HG03354 (cell line): Measurements from ENCODE around the gene TBL2.
"Not testable (repeated sequence)": the region's sequence is repeated elsewhere in the genome, so short reads cannot be mapped to it uniquely, and the experiment has no call there.

Source experiments
- ATAC-seq: cut with Tn5 transposase; IDR thresholded peaks from one replicate; pipeline ENCODE4 v1.9.1; 2021; ENCODE audit warnings: mild to moderate bottlenecking; ENCODE audit not compliant: unreplicated experiment, poor library complexity, severe bottlenecking

TBL2 gene

DNA sequence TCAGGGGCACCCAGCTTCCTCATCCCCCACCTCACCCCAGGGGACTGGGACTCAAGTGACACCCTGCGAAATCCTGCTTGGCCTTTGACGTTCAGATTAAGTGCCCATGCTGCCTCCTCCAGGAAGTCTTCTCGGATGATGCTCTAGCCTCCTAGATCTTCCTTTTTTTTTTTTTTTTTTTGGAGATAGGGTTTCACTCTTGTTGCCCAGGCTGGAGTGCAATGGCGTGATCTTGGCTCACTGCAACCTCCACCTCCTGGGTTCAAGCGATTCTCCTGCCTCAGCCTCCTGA lies 29.3 kb upstream of the TBL2 start:
- ATAC-seq, result not testable (repeated sequence)

DNA sequence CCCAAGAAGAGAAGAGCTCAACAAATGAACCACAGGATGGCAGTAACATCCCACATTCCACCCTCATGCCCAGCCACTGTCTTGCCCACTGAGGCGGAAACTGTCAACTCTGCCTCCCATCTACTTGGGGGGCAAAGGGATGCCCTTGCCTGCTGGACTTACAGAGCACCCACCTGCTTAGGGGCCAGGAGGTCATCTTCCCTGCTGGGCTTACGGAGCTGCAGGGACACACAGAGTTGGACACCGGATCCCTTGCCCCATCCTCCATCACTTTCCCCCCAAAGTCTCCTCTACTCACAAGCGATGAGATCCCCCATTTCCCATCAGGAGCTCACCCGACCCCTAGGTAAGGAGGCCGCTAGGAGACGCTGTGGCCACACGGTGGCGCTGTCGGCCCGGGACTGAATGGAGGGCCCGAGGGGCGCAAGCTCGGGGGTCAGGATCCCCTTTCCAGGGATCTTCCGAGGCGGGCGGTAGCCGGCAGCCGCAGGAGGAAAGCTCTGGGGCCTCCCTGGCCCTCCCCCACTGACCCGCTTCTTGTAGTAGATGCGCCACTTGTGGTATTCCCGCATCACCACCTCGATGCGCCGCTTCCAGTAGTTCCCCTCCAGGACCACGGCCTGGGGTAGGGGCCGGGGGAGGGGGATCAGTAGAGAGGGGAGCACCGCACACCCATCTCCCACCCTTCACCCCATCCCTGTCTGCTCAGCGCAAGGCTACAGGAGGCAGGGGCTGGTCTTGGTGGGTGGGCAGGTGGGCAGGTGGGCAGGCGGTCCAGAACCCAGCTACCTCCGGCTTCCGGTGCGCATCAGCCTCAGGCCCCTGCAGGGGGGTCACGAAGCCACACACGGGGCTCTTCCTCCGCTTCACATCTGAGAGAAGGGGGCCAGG lies 28.7 kb upstream of the TBL2 start:
- ATAC-seq, result no peak

DNA sequence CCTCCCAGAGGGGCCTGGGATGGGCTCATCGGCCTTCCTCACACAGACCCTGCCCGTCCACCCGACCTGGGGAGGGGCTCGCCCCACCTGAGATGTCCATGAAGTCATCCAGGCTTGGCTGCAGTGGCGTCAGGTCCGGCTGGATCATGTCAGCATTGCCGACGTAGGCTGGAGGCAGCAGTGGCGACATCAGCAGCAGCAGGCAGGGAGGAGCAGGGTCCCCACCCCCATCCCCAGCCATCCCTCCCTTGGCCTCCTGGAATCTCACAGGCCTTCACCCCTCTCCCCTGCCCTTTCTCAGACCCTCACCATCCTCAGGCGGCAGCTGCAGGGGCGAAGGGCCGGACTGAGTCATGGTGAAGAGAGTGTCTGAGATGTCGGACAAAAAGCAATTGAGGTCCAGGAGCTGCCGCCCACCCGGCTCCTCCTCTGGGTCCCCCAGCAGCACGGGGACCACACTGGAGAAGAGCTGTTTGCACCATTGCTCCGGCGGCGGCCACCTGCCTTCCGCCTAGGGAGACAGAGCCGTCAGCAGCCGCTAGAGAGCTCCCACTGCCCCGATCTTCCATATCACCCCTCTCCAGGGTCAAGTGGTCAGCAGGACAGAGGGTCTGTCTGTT lies 27.3 kb upstream of the TBL2 start:
- ATAC-seq, result no peak

DNA sequence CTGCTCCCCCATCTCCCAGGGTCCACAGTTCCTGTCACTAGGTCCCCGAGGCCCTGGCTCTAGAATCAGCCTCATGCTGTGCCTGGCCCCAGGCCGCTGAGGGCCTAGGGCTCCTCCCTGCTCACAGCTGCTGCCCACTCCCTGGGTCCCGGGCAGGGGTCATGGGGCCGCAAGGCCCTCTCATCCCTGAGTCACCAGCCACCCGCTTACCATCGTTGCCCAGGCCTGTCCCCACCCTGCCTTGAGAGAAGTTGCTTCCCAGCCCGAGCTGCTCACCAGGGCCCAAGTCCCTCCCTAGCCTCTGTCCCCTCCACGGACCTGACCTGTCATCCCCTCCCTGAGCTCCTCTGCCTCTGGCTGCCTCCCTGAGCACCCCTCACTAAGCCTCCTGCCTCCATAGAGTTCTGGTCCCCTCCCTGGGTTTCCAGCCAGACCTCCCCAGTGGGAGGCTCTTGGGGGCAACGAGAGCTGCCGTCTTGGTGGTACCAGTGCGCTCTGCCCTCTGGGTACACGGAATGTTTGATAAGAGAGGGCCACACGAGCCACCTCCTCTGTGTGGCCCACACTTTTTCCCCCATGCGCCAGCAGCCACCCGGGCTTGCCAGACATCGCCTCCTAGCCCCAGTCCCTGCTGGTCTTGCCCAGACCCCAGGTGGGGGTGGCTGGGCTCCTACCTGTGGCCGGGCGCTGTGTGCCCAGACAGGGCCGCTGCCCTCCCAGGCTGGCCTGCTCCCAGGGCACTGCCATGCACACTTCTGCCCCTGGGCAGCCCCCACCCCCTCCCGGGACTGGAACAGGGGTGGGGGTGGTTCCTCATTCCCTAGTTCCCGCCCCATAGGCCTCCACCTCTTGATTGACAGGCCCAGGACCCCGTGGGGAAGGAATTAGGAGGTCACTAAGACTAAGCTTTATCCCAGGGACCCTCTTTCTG lies 24.6 kb upstream of the TBL2 start:
- no peak for ATAC-seq

DNA sequence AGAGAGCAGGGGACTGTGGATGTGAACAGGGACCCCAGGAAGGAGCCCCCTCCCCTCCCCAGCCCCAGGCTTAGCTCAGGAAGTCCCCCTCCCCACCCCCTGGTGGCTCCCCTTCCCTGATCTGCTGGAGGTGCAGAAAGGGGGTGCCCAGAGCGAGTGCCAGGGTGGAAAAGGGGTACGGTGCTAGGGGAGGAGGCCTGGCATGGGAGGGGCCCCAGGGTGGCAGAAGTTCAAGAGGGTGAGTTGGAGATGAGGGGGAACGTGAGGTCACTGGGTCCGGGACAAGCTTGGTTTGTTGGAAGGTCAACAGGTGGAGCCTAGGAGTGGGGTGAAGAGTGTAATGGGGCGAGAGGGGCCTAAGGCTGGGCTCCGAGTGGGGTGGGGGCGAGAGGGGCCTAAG lies 21.5 kb upstream of the TBL2 start:
- ATAC-seq, result no peak

DNA sequence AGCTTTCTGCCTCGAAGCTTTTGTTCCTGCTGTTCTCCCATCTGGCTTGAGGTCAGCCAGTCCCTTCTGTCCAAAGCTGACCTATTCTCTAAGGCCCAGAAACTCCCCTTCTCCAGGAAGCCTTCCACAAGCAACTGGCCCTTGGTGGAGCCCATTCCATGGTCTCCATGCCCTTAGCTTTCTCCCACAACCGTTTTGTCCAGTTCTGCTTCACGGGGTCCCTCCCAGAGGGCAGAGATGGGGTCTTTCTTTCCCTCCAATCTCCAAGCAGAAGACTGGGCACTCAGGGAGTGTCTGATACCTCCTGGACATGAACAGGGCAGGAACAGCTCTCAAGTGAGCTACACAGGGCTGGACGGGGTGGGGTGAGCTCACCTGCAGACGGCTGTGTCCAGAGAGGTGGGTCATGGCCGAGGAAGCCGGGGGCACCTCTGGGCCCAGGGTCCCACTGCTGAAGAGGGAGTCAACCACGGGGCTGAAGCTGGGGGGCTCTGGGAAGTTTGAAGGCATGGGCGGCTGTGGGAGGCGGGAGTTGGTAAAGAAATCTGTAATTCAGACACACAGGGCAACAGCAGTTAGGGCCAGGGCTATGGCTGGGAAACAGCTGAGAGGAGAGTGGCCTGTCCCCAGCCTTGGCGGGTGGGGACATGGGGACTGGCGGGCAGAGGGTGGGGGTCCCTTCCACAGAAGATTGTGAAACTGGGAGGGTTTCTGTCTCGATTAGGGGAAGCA lies 20.9 kb upstream of the TBL2 start:
- ATAC-seq, result no peak

DNA sequence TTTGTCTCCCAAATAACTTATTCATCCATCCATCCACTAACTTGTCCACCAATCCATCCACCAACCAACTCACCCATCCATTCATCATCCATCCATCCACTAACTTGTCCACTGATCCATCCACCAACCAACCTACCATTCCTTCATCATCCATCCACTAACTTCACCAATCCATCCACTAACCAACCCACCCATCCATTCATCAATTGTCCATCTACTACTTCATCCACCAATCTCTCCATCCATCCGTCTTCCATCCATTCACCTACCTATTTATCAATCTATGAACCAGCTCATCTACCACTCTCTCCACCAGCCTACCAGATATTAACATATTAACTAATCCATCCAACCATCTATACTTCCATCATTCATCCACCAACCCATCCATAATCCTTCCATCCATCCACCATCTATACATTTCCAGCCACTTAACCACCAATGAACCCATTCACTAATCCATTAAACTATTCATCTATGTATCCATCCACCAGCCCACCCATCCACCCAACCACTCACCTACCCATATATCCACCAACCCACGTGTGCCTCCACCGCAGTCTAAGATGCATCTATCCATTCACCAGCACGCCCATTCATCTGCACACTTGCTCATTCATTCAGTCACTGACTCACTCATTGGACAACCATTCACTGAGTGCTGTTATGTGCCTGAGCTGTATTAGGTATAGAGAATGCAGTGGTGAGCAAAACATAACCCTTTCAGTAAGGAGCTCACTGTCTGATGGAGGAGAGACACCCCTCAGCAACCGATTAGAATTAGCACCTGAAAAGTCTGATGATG lies 19.8 kb upstream of the TBL2 start:
- ATAC-seq, result no peak

DNA sequence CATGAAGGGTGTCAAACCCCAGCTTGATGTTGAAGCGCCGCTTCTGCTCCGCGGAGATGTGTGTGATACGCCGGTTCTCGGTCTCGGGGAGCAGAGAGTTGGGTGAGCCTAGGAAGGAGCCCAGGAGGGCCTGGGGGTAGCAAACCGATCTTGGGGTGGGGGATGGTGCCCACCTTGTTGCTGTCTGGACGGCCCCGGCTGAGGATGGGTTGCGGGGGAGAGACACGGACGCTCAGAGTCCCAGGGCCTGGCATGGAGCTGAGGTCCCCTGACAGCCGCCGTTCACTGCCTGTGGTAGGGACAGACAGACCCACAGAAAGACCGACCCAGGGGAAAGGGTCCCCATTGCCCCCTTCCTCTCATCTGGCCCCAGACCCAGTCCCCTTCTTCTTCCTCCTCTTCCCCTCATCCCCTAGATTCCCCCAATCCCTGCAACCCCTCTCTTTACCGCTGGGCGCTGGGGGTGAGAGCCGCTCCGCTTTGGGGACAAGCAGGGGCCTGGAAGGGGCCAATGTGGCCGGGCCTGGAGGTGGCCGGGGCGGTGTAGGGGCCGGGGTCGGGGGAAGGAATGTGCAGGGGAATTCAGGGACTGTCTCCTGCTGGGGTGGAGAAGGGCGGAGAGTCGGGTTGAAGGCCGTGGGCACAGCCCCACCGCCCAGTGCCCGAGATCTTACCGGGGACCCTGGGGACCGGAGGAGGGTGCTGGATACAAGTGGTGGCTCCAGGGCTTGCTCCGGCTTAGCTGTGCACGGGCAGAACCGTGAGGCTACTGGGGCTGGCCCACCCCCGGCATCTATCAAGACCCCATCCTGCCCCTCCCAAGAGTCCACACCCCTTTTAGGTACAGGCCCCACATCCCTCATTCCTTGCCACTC lies 18.0 kb upstream of the TBL2 start:
- ATAC-seq, result no peak

DNA sequence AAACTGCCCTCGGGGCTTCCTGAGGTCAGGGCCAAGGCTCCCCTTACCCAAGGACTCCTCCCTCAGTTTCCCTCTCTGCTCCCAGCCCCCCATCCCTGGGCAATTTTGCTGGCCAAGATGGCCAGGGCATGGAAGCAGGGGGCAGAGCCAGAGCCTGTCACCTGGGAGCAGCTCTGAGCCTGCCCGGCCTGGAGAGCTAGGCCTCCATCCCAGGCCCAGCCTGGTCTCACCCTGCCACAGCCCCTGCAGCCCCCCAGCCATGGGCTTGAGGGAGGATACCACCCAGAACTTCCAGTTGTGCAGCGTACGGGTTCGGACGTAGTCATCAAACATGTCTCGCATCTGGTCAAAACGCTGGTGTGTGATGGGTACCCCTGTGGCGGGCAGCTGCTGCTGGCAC lies 17.0 kb upstream of the TBL2 start:
- ATAC-seq, result no peak

DNA sequence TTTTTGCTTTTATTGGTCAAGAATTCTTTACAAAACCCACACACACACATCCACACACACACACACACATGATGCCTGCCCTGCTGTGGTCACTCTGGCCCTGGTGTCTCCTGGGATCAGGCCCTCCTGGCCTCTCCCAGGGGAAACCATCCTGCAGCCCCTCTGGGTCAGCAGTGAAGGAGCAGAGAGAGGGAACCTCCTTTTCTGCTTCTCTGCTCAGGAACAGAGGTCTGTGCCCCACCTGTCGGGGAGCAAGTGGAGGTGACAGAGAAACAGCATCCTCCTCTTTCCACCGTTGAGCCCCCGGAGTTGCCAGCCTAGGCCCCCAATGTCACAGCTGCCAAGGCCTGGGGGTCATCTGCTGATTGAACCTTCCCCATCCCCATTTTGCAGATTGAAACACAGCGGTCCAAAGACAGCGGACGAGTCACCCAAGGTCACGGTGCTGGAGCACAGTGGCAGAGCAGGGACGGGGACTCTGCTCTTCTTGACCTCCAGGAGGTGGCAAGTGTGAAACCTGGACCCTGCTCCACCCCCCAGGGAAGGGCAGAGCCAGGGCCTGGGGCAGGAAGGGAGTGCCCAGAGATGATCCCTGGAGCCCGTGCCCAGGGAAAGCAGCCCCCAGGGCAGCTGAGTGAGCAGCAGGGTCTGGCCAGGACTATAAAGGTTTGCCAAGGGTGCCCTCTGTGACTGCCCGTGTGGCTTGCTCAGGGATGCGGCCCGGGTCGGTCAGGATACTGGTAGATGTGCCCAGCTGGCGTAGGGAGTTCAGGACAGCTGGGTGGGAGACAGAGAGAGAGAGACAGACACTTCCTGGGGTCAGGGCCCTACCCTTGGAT lies 15.0 kb upstream of the TBL2 start:
- no peak for ATAC-seq

DNA sequence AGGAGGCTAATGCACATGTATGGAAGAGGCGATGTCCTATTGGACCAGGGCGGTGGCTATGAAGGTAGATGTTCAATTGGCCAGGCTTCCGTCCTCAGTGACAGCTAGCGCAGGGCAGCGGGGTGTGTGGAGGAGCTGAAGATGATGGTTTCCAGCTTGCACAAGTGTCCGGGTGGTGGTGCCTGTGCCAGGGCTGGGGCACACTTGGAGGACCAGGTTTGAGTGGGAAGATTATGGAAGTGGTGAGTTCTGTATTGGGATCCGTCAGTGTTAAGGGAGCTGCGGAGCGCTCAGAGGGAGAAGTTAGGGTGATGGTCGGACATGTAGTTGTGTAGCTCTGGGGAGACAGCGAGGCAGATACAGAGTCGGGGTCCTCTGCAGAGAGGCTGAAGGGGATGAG lies 8.5 kb upstream of the TBL2 start:
- no peak for ATAC-seq

DNA sequence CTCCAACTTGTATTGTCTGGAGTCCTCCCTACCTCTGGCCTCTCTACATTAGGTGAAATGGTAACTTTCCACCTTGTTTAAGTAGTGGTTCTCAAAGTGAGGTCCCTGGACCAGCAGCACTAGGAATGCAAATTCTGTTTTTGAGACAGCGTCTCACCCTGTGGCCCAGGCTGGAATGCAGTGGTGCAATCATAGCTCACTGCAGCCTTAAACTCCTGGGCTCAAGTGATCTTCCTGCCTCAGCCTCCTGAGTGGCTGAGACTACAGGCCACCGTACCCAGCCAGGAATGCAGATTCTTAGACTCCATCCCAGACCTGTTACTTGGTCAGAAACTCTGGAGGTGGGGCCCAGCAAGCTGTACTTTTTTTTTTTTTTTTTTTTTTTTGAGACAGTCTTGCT lies 6.8 kb upstream of the TBL2 start:
- no peak for ATAC-seq

DNA sequence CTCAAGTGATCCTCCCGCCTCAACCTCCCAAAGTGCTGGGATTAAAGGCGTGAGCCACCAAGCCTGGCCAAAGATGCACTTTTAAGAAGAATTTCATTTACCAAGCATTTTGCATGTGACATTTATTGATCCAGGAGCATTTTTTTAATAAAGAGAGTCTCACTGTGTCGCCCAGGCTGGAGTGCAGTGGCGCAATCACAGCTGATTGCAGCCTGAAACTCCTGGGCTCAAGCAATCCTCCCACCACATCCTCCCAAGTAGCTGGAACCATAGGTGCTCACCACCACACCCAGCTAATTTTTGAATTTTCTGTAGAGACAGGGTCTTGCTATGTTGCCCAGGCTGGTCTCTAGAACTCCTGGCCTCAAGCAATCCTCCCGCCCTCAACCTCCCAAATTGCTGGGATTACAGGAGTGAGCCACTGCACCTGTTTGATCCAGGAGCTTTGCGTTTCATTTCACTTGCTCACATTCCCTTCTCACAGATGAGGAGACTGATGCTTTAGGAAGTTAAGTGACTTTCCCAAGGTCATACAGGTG lies 4.4 kb upstream of the TBL2 start:
- ATAC-seq, result no peak

DNA sequence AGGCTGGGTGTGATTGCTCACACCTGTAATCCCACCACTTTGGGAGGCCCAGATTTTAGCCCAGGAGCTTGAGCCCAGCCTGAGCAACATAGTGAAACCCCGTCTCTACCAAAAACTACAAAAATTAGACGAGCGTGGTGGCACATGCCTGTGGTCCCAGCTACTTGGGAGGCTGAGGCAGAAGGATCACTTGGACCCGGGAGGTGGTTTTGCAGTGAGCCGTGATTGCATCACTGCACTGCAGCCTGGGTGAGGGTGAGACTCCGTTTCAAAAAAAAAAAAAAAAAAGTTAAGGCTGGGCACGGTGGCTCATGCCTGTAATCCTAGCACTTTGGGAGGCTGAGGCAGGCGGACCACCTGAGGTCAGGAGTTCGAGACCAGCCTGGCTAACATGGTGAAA lies 2.6 kb upstream of the TBL2 start:
- not testable (repeated sequence) for ATAC-seq

DNA sequence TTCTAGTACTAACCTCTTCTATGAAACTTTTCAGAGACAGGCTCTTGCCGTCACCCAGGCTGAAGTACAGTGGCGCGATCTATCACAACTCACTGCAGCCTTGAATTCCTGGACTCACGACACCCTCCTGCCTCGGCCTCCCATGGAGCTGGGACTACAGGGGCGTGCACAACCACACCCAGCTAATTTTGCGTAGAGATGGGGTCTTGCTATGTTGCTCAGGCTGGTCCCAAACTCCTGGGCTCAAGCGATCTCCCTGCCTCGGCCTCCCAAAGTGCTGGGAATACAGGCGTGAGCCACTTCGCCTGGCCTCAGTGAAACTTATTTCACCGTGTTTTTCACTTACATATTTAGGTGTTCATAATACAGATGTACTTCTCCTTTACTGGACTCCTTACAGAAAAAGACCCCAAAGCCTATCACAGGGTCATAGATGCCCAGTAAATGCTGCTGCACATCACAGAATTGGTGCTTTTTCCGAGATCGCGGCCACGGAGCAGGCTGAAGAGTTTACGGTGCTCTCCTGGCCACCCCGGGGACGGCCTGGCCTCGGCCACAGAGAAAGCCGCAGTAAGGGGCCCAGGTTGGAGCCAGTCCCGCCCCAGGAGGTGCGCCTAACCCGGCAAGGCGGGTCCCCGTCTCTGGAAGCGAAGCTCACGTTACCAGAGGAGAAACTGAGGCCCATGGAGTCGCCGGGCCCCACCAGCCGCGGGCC lies 595 bp downstream of the TBL2 start:
- peak; percentile 26 for ATAC-seq

DNA sequence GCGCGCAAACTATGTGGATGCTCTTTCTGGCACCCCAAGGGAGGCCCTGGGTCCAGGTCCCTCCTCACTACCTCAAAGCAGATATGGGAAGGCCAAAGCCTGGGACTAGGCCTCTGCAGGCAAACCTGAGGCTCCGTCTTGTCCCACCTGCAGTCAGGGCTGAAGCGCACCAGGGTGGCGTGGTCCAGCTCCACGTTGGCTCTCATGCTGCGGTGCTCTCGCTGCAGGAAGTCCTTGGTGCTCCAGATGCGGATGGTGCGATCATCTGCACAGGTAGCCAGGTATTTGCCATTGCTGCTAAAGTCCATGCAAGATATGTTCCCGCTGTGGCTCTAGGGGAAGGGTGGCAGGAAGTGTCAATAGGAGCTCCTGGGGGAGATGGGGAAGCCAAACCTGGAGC lies 4.6 kb downstream of the TBL2 start:
- no peak for ATAC-seq

DNA sequence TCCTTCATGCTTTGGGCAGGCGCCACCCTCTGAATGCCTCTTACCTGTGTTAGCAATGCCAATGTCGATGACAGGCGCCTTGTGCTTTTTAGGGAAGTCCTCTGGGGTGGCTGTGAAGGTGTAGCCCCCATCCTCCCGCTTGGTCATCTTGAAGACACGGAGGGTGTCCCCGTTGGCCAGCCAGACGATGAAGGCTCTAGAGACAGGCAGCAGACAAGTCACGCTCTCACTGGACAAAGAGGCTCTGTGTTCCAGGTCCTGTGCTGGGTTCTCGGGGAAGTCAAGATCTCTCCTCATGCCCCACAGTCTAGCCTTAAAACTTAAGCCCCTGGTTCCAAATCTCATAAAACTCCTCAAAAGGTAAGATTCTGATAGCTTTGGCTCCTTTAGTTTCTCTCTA lies 5.1 kb downstream of the TBL2 start:
- ATAC-seq, result no peak
